Measurements from ENCODE around the gene FMN2.

- no peak for TF ChIP-seq CTCF (IDR thresholded peaks at IDR 0.05)
- TF ChIP-seq EZH2phosphoT487 (IDR thresholded peaks at IDR 0.05) = no peak
- no peak for TF ChIP-seq EZH2 (IDR thresholded peaks at IDR 0.05)
Measured at GRCh38 chr1:240171907-240172306, 80.2 kb downstream of the FMN2 start.
